Mucosa of descending colon (tissue), 3 donors: ENCODE results near the gene UBL5. TPM values are rescaled to one million over a fixed set of nuclear protein-coding genes. Genes with fewer than 3 reads are reported as not detected.

Experiments
- ATAC-seq: fragments of 200-7000 bp; cut with Tn5 transposase; one replicate; pipeline ENCODE4 v1.9.1; 2020; ENCODE audit warnings: mild to moderate bottlenecking, moderate library complexity
- DNase-seq, 3 donors: peaks; one replicate each; pipeline ENCODE4 v3.0.0-alpha.2; 2020
- H3K36me3 ChIP-seq: fragments of 200-600 bp; one replicate; pipeline ENCODE4 v1.8.0; 2021; ENCODE audit warnings: low read depth, mild to moderate bottlenecking
- H3K4me1 ChIP-seq: fragments of 200-600 bp; one replicate; pipeline ENCODE4 v1.8.0; 2021; ENCODE audit warnings: low read depth, mild to moderate bottlenecking
- H3K4me3 ChIP-seq: fragments of 200-600 bp; one replicate; pipeline ENCODE4 v1.8.0; 2021; ENCODE audit warnings: mild to moderate bottlenecking
- H3K9me3 ChIP-seq: fragments of 200-600 bp; one replicate; pipeline ENCODE4 v1.8.0; 2021; ENCODE audit warnings: mild to moderate bottlenecking
- intact Hi-C, 2 donors: fragments of 100-400 bp; cut with DNase I in 1 of 2; cut with micrococcal nuclease in 1 of 2; formaldehyde crosslinking; loops; one replicate each; pipeline versions ENCODE4 v1.11.0 to v1.11.1; 2022; cut with DNase I, micrococcal nuclease
- total RNA-seq, 3 donors: library from RNA; stranded (reverse); fragmentation: NEBNext Ultra II Directional in 2 of 3; extraction: Animal tissue kit (Norgen Biotek cat#: 25700) in 2 of 3; gene quantifications; one replicate each; pipeline versions ENCODE4 v1.2.1 to v1.2.4, GENCODE V29; 2021 to 2023
- TF ChIP-seq, protein P1 (sequence below): fragments of 200-600 bp; IDR thresholded peaks from one replicate; pipeline ENCODE4 v1.8.0; 2022; ENCODE audit warnings: antibody characterized with exemption, mild to moderate bottlenecking
- donor health status: DM: no; HTN: no; CAD: no; lungs with moderate emphysema.
- donor health status: DM: no; HTN: no; CAD: no.
- donor health status: DM: no; HTN: yes; CAD: no.

UBL5 gene
- total RNA-seq, 3 donors from 2014 or later, result 244 to 293 (median 271) TPM

DNA sequence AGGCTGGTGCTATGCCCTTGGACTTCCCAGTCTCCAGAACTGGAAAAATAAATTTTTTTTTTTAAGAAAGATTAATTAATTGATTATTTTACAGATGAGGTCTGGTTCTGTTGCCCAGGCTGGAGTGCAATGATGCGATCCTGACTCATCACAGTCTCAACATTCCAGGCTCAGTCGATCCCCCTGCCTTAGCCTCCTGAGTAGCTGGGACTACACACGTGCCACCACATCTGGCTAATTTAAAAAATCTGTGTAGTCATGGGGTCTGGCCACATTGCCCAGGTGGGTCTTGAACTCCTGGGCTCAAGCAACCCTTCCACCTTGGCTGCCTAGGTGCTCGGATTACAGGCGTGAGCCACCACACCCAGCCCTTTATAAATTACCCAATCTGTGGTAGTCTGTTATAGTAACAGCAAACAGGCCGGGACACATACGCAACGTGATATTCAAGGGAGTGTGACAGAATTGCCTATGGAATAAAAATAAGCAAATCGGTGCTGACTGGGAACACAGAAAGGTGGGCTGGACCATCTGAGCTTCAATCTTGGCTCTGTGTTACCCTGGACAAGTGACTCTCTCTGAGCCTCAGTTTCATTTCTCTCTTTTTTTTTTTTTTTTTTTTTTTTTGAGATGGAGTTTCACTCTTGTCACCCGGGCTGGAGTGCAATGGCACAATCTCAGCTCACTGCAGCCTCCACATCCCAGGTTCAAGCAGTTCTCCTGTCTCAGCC is 50.2 kb downstream of the UBL5 start:
- Histone ChIP-seq H3K36me3 (no peaks in the 10 kb centered on the region), H3K4me1 (no peaks in the 10 kb centered on the region), H3K9me3 (no peaks in the 10 kb centered on the region), H3K4me3 (no peak overlapping the region)
- TF ChIP-seq, protein P1, sequence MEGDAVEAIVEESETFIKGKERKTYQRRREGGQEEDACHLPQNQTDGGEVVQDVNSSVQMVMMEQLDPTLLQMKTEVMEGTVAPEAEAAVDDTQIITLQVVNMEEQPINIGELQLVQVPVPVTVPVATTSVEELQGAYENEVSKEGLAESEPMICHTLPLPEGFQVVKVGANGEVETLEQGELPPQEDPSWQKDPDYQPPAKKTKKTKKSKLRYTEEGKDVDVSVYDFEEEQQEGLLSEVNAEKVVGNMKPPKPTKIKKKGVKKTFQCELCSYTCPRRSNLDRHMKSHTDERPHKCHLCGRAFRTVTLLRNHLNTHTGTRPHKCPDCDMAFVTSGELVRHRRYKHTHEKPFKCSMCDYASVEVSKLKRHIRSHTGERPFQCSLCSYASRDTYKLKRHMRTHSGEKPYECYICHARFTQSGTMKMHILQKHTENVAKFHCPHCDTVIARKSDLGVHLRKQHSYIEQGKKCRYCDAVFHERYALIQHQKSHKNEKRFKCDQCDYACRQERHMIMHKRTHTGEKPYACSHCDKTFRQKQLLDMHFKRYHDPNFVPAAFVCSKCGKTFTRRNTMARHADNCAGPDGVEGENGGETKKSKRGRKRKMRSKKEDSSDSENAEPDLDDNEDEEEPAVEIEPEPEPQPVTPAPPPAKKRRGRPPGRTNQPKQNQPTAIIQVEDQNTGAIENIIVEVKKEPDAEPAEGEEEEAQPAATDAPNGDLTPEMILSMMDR, result no peak
- no peak for DNase-seq
- intact Hi-C loops, result no loop called here
- ATAC-seq, result no peak

DNA sequence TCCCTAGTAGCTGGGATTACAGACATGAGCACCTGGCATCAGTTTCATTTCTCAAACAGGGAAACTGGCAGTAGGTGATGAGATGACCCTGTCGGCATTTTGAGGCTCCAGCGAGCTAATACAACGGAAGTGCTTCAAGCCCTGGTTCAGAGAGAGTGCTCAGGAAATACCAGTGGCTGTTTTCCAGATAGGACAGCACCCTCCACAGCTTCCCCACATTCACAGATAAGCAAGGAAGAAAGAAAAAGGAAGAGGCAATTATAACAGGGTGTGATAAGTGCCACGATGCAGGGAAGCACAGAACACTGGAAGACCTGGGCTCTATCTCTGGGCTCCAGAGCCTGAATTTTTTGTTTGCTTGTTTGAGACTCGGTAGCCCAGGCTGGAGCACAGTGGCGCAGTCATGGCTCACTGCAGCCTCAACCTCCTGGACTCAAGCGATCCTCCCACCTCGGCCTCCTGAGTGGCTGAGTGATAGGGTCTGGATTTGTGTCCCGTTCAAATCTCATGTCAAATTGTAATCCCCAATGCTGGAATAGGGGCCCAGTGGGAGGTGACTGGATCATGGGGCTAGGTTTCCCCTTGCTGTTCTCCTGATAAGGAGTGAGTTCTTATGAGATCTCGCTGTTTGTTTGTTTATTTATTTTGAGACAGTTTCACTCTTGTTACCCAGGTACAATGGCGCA is 50.9 kb downstream of the UBL5 start:
- DNase-seq (no peak), ATAC-seq (no peak)
- Histone ChIP-seq H3K4me3 (no peak overlapping the region), H3K4me1 (no peaks in the 10 kb centered on the region), H3K9me3 (no peaks in the 10 kb centered on the region), H3K36me3 (no peaks in the 10 kb centered on the region)
- intact Hi-C loops, result no loop called here
- TF ChIP-seq, protein P1, result no peak

Other genes starting within 250 kb of the UBL5 start
- gene ZNF121, start 243.4 kb upstream of the UBL5 start, total RNA-seq, result 10 to 100 TPM; 17.0 to 26.3 (median 22.2) TPM
- 10 to 100 TPM; 22.6 to 42.2 (median 31.9) TPM for gene ZNF561, start 206.7 kb upstream of the UBL5 start, total RNA-seq
- 10 to 100 TPM; 27.9 to 49.4 (median 41.5) TPM for gene ZNF562, start 152.8 kb upstream of the UBL5 start, total RNA-seq
- 10 to 100 TPM; 13.4 to 22.1 (median 20.2) TPM for gene ZNF846, start 59.2 kb upstream of the UBL5 start, total RNA-seq
- gene FBXL12, start 8.8 kb upstream of the UBL5 start, total RNA-seq, result 10 to 100 TPM; 25.7 to 36.1 (median 31.3) TPM
- 10 to 100 TPM; 44.5 to 64.2 (median 52.5) TPM for gene PIN1, start 7.4 kb downstream of the UBL5 start, total RNA-seq
- 1 to 10 TPM; 1.4 to 5.7 (median 1.9) TPM for gene OLFM2, start 108.6 kb downstream of the UBL5 start, total RNA-seq
- gene COL5A3, start 182.6 kb downstream of the UBL5 start, total RNA-seq, result 1 to 10 TPM; 1.9 to 7.2 (median 5.5) TPM
- gene RDH8, start 185.6 kb downstream of the UBL5 start, total RNA-seq, result not detected